Astrocyte (in vitro differentiated cells and primary cell): ENCODE data around the gene C16orf46. TPM values are rescaled to one million over a fixed set of nuclear protein-coding genes. Genes with fewer than 3 reads are reported as not detected.

Source experiments
- DNase-seq: peaks from one replicate; pipeline ENCODE4 v3.0.0-alpha.2; 2010; ENCODE audit warnings: low read depth
- FAIRE-seq: peaks from 2 replicates; lab custom pipeline; 2011; peaks lifted over from hg19 to GRCh38; lab: Jason Lieb, UNC
- H2AFZ ChIP-seq: 2 replicates; pipeline ENCODE4 v1.6.0; 2012; ENCODE audit warnings: low read depth, low read length, inconsistent platforms
- H3K27ac ChIP-seq: 2 replicates; pipeline ENCODE4 v1.5.1; 2011; ENCODE audit warnings: low read depth, low read length, inconsistent platforms
- H3K27me3 ChIP-seq: 2 replicates; pipeline ENCODE4 v1.6.0; 2011; ENCODE audit warnings: low read length, inconsistent platforms; ENCODE audit not compliant: insufficient read depth
- H3K36me3 ChIP-seq: 2 replicates; pipeline ENCODE4 v1.5.1; 2011; ENCODE audit warnings: low read length, inconsistent platforms; ENCODE audit not compliant: insufficient read depth
- H3K4me1 ChIP-seq: 2 replicates; pipeline ENCODE4 v1.5.1; 2011; ENCODE audit warnings: low read length, inconsistent platforms; ENCODE audit not compliant: insufficient read depth
- H3K4me2 ChIP-seq: 2 replicates; pipeline ENCODE4 v1.6.0; 2012; ENCODE audit warnings: low read length, inconsistent platforms
- H3K4me3 ChIP-seq: 2 replicates; pipeline ENCODE4 v1.5.1; 2011; ENCODE audit warnings: low read depth, mild to moderate bottlenecking, low read length, inconsistent platforms; ENCODE audit not compliant: insufficient read depth
- H3K79me2 ChIP-seq: 2 replicates; pipeline ENCODE4 v1.6.0; 2012; ENCODE audit warnings: mild to moderate bottlenecking, low read length, inconsistent platforms; ENCODE audit not compliant: insufficient read depth
- H3K9ac ChIP-seq: 2 replicates; pipeline ENCODE4 v1.6.0; 2012; ENCODE audit warnings: mild to moderate bottlenecking, low read length, inconsistent platforms
- H3K9me3 ChIP-seq: 2 replicates; pipeline ENCODE4 v1.5.1; 2012; ENCODE audit warnings: low read depth, mild to moderate bottlenecking, low read length, inconsistent platforms; ENCODE audit not compliant: insufficient read depth
- H4K20me1 ChIP-seq: 2 replicates; pipeline ENCODE4 v1.6.0; 2012; ENCODE audit warnings: low read length, inconsistent platforms; ENCODE audit not compliant: insufficient read depth
- H3K27ac Mint-ChIP-seq: one replicate; pipeline ENCODE4 v1.8.0; 2021; ENCODE audit warnings: mild to moderate bottlenecking, mixed read lengths; ENCODE audit not compliant: unreplicated experiment
- H3K27me3 Mint-ChIP-seq: one replicate; pipeline ENCODE4 v1.8.0; 2021; ENCODE audit warnings: low read depth, mixed read lengths; ENCODE audit not compliant: unreplicated experiment
- H3K36me3 Mint-ChIP-seq: one replicate; pipeline ENCODE4 v1.8.0; 2021; ENCODE audit warnings: low read depth, mixed read lengths; ENCODE audit not compliant: unreplicated experiment
- H3K4me1 Mint-ChIP-seq: one replicate; pipeline ENCODE4 v1.8.0; 2021; ENCODE audit warnings: low read depth, mixed read lengths; ENCODE audit not compliant: unreplicated experiment
- H3K4me3 Mint-ChIP-seq: one replicate; pipeline ENCODE4 v1.8.0; 2021; ENCODE audit warnings: mild to moderate bottlenecking, moderate library complexity, mixed read lengths; ENCODE audit not compliant: unreplicated experiment
- H3K9me3 Mint-ChIP-seq: one replicate; pipeline ENCODE4 v1.8.0; 2021; ENCODE audit warnings: mild to moderate bottlenecking, mixed read lengths; ENCODE audit not compliant: unreplicated experiment
- CTCF ChIP-seq: IDR thresholded peaks from 2 replicates; pipeline ENCODE4 v1.5.1; 2011; ENCODE audit warnings: low read depth, mild to moderate bottlenecking, inconsistent platforms, low read length, moderate library complexity; ENCODE audit not compliant: insufficient read depth
- EZH2 ChIP-seq: IDR thresholded peaks from 2 replicates; pipeline ENCODE4 v1.6.1; 2012; ENCODE audit warnings: mild to moderate bottlenecking, low read length, inconsistent platforms; ENCODE audit not compliant: insufficient read depth
- total RNA-seq: library from RNA; stranded (reverse); gene quantifications from 2 replicates; pipeline ENCODE4 v1.2.1, GENCODE V29; 2021

The C16orf46 gene
- total RNA-seq, 1 donor from 2014 or later = 1.8 TPM

GRCh38 chr16:81094771-81095251 is 17.8 kb upstream of the C16orf46 start:
- H3K27ac ChIP-seq = no peak overlapping the region

DNA sequence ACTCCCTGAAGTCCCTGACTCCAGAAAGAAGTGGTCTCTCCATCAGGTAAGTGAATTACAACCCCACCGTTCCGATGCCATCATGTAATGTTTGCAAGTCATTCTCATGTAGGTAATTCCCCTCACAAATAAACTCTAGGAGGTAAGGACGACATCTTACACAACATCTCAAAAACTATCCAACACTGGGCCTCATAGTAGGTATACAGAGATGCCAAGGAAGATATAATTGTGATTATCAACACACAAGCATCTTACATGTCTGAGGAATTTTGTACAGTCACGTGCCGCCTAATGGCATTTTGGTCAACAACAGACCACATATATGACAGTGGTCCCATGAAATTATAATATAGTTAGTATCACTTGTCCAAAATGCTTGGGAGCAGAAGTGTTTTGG is 11.8 kb upstream of the C16orf46 start:
- H3K79me2 ChIP-seq = peaks cover 43% of the 10 kb centered on the region

More at GRCh38 chr16:81094771-81095251, 17.8 kb upstream of the C16orf46 start:
- no peak overlapping the region for H3K27ac Mint-ChIP-seq
- peaks cover 50% of the 10 kb centered on the region for H3K79me2 ChIP-seq
- H3K4me3 ChIP-seq = peak overlapping the region; percentile 73
- H3K27me3 ChIP-seq = no peaks in the 10 kb centered on the region
- H3K36me3 Mint-ChIP-seq = no peaks in the 10 kb centered on the region
- H3K4me1 Mint-ChIP-seq = peaks cover 2% of the 10 kb centered on the region
- no peak for TF ChIP-seq EZH2
- TF ChIP-seq CTCF = no peak
- H4K20me1 ChIP-seq = no peaks in the 10 kb centered on the region
- H3K36me3 ChIP-seq = no peaks in the 10 kb centered on the region
- peak overlapping the region; percentile 83 for H3K4me2 ChIP-seq
- FAIRE-seq = no peak
- no peak overlapping the region for H2AFZ ChIP-seq
- H3K27me3 Mint-ChIP-seq = no peaks in the 10 kb centered on the region
- H3K9me3 ChIP-seq = no peaks in the 10 kb centered on the region
- no peaks in the 10 kb centered on the region for H3K9me3 Mint-ChIP-seq
- peak; percentile 11 for DNase-seq
- peaks cover 10% of the 10 kb centered on the region for H3K4me1 ChIP-seq
- H3K4me3 Mint-ChIP-seq = peak overlapping the region; percentile 89
- peak overlapping the region; percentile 77 for H3K9ac ChIP-seq

More for the DNA sequence above, 11.8 kb upstream of the C16orf46 start:
- Mint-ChIP-seq H3K27ac (no peak overlapping the region), H3K36me3 (peaks cover 5% of the 10 kb centered on the region), H3K4me3 (no peak overlapping the region), H3K4me1 (no peaks in the 10 kb centered on the region), H3K9me3 (no peaks in the 10 kb centered on the region), H3K27me3 (no peaks in the 10 kb centered on the region)
- FAIRE-seq = no peak
- Histone ChIP-seq H3K27ac (no peak overlapping the region), H3K27me3 (no peaks in the 10 kb centered on the region), H3K4me3 (no peak overlapping the region), H2AFZ (no peak overlapping the region), H3K9ac (no peak overlapping the region), H3K4me1 (no peaks in the 10 kb centered on the region), H3K36me3 (no peaks in the 10 kb centered on the region), H4K20me1 (no peaks in the 10 kb centered on the region), H3K4me2 (no peak overlapping the region), H3K9me3 (no peaks in the 10 kb centered on the region)
- no peak for DNase-seq
- TF ChIP-seq CTCF = no peak
